Stimulated activated CD8-positive, alpha-beta memory T cell treated with anti-CD3 and anti-CD28 coated beads, Interleukin-15, amount 100 ng/mL, for 1 hour (primary cell): ENCODE data around the gene ANAPC1.
"Not testable (repeated sequence)": the region's sequence is repeated elsewhere in the genome, so short reads cannot be mapped to it uniquely, and the experiment has no call there.

Experiments used
- DNase-seq: peaks from one replicate; pipeline ENCODE4 v3.0.0-alpha.2; 2020; ENCODE audit warnings: low read depth

Gene ANAPC1

GRCh38 chr2:111782195-111782594 is 101.8 kb downstream of the ANAPC1 start:
- DNase-seq = not testable (repeated sequence)

GRCh38 chr2:111781443-111782094 is 102.4 kb downstream of the ANAPC1 start:
- DNase-seq = not testable (repeated sequence)

- DNase-seq = not testable (repeated sequence)
Observed at GRCh38 chr2:111777155-111777554, 106.8 kb downstream of the ANAPC1 start.

GRCh38 chr2:111776296-111776695 is 107.7 kb downstream of the ANAPC1 start:
- not testable (repeated sequence) for DNase-seq

GRCh38 chr2:111772180-111772579 is 111.8 kb downstream of the ANAPC1 start:
- not testable (repeated sequence) for DNase-seq

GRCh38 chr2:111770916-111771658 is 112.9 kb downstream of the ANAPC1 start:
- DNase-seq = not testable (repeated sequence)

GRCh38 chr2:111768266-111769190 is 115.5 kb downstream of the ANAPC1 start:
- DNase-seq = not testable (repeated sequence)

- DNase-seq = not testable (repeated sequence)
Observed at GRCh38 chr2:111767087-111767486, 116.9 kb downstream of the ANAPC1 start.

- DNase-seq = not testable (repeated sequence)
Observed at GRCh38 chr2:111766295-111766694, 117.7 kb downstream of the ANAPC1 start.

GRCh38 chr2:111764151-111764550 is 119.8 kb downstream of the ANAPC1 start:
- DNase-seq = not testable (repeated sequence)

GRCh38 chr2:111760697-111761284 is 123.2 kb downstream of the ANAPC1 start:
- not testable (repeated sequence) for DNase-seq

GRCh38 chr2:111752533-111752932 is 131.5 kb downstream of the ANAPC1 start:
- DNase-seq = not testable (repeated sequence)

GRCh38 chr2:111750641-111751040 is 133.4 kb downstream of the ANAPC1 start:
- DNase-seq = not testable (repeated sequence)

GRCh38 chr2:111748429-111748828 is 135.6 kb downstream of the ANAPC1 start:
- not testable (repeated sequence) for DNase-seq

GRCh38 chr2:111747410-111748115 is 136.4 kb downstream of the ANAPC1 start:
- DNase-seq = peak; percentile 42

GRCh38 chr2:111744751-111745150 is 139.2 kb downstream of the ANAPC1 start:
- not testable (repeated sequence) for DNase-seq

GRCh38 chr2:111741517-111741916 is 142.5 kb downstream of the ANAPC1 start:
- not testable (repeated sequence) for DNase-seq

GRCh38 chr2:111735838-111736721 is 147.9 kb downstream of the ANAPC1 start:
- not testable (repeated sequence) for DNase-seq

- not testable (repeated sequence) for DNase-seq
Observed at GRCh38 chr2:111735420-111735819, 148.6 kb downstream of the ANAPC1 start.
